Ovary (tissue), 3 donors: ENCODE data around the gene PAPSS1.

ENCODE experiments used
- CTCF ChIP-seq, 3 donors: fragments of 450-650 bp in 2 of 3; fragments of 200-600 bp in 1 of 3; IDR thresholded peaks; one replicate each; pipeline versions ENCODE4 v1.5.1 to v1.8.0; 2016 to 2022; ENCODE audit warnings: antibody characterized with exemption in 3 of 3, mild to moderate bottlenecking in 1 of 3
- EP300 ChIP-seq: sonication (generic); formaldehyde crosslinking; IDR thresholded peaks from one replicate; pipeline ENCODE4 v1.6.1; 2017; ENCODE audit warnings: antibody characterized with exemption
- POLR2A ChIP-seq: fragments of 450-650 bp; IDR thresholded peaks from one replicate; pipeline ENCODE4 v1.6.1; 2017; ENCODE audit warnings: antibody characterized with exemption, mild to moderate bottlenecking, moderate library complexity
- donor health status: DM: no; HTN: no; CAD: no.

GRCh38 chr4:107719207-107719921, 670 bp downstream of the PAPSS1 start:
- no peak for TF ChIP-seq POLR2A
- TF ChIP-seq CTCF (IDR thresholded peaks at IDR 0.05): no peak
- TF ChIP-seq EP300: no peak
